Left ventricle myocardium superior (tissue), 1 donor: ENCODE results near the gene DNMBP. TPM values are rescaled to one million over a fixed set of nuclear protein-coding genes. Genes with fewer than 3 reads are reported as not detected.
"Not testable (repeated sequence)": the region's sequence is repeated elsewhere in the genome, so short reads cannot be mapped to it uniquely, and the experiment has no call there.

Experiments used
- ATAC-seq: fragments of 200-7000 bp; cut with Tn5 transposase; one replicate; pipeline ENCODE4 v1.9.1; 2020; ENCODE audit warnings: mild to moderate bottlenecking, moderate library complexity
- DNase-seq: peaks from one replicate; pipeline ENCODE4 v3.0.0-alpha.2; 2020
- intact Hi-C: fragments of 100-400 bp; cut with micrococcal nuclease; formaldehyde crosslinking; loops from one replicate; pipeline ENCODE4 v1.11.0; 2022
- total RNA-seq: library from RNA; stranded (reverse); fragmentation: NEBNext Ultra II Directional; extraction: Animal tissue kit (Norgen Biotek cat#: 25700); gene quantifications from one replicate; pipeline ENCODE4 v1.2.1, GENCODE V29; 2021
- donor health status: DM: no; HTN: yes; CAD: no; lungs with severe emphysema.

The DNMBP gene
- total RNA-seq, 1 donor from 2014 or later, result 5.5 TPM

DNA sequence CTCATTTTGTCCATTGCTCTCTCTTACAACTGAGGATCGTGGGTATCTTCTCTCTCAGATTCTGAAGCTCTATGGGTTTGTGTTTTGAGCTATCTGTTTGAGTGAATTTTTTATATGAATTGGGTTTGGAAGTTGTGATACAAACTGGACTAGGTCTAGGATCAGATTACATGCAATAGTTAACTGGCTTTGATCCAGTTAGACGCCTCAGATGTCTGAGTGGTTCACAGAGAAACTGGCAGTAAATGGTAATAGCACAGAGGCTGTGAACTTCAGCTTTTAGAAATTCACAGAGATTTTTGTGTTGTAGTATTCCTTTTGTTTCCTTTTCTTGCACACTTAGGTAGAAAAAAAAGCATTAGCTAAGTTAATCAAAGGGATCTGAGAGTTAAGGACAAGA lies 12.7 kb upstream of the DNMBP start:
- no peak for DNase-seq
- intact Hi-C loops, result no loop called here
- ATAC-seq, result no peak

- ATAC-seq (no peak), DNase-seq (no peak)
- intact Hi-C loops, result no loop called here
Measured at GRCh38 chr10:100021322-100021721, 11.6 kb upstream of the DNMBP start.

- ATAC-seq (no peak), DNase-seq (no peak)
- intact Hi-C loops, result no loop called here
Measured at GRCh38 chr10:100020886-100021253, 11.1 kb upstream of the DNMBP start.

DNA sequence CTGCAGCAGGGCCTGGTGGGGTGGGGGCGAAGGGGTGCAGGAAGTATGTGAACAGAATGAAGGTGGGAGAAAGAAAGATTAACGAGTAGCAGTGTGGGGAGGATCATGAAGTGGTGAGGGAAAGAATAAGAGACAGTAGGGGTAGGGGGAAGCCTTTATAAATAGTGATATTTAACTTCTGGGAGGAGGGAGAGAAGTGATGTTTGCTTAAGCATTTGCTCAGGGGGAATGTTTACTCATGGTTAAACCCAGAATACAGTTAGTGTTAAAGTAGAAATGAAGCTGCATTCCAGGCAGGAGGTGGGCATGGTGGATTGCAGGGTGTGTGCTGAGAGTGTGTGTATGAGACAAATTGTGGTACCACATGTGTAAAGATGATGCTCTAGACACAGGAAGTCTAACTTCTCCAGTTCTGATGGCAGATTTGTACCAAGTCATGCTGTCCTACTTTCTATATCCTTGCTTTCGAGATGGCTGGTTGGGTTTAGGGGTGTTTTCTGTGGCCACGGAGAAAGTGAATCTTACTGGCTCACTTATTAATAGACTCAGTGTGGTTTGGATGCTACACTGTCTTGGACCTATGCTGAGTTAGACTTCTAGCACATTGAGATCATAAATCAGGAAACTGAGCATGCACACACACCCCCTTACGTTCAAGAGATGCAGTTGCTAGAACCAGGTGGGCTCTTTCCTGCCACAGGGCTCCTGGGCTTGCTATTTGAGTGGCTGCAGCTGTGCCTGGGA lies 10.6 kb upstream of the DNMBP start:
- DNase-seq, result no peak
- intact Hi-C loops, result no loop called here
- ATAC-seq, result no peak

DNA sequence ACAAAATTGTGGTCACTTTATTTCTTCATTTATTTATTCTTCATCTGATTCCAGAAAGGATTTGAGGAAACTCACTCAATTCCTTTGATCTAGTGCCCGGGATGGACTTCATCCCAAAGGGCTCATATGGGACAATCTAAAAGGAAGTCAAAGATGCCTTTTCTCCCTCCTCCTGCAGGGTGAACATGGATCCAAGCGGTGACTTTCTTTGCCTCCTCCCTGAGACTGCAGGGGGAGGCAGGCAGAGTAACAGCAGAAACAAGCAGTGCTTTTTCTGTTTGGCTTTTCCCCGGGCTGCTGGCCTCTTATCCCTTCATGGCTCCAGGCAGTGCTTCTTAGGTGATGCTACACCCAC lies 10.0 kb upstream of the DNMBP start:
- DNase-seq (no peak), ATAC-seq (no peak)
- intact Hi-C loops, result no loop called here

GRCh38 chr10:100014071-100014762 lies 4.5 kb upstream of the DNMBP start:
- intact Hi-C loops, result no loop called here
- no peak for DNase-seq
- ATAC-seq, result no peak

- ATAC-seq (no peak), DNase-seq (no peak)
- intact Hi-C loops, result no loop called here
Measured at GRCh38 chr10:100013621-100014020, 3.9 kb upstream of the DNMBP start.

- DNase-seq, ATAC-seq, intact Hi-C loops: not testable (repeated sequence)
Measured at GRCh38 chr10:100011906-100012305, 2.2 kb upstream of the DNMBP start.

DNA sequence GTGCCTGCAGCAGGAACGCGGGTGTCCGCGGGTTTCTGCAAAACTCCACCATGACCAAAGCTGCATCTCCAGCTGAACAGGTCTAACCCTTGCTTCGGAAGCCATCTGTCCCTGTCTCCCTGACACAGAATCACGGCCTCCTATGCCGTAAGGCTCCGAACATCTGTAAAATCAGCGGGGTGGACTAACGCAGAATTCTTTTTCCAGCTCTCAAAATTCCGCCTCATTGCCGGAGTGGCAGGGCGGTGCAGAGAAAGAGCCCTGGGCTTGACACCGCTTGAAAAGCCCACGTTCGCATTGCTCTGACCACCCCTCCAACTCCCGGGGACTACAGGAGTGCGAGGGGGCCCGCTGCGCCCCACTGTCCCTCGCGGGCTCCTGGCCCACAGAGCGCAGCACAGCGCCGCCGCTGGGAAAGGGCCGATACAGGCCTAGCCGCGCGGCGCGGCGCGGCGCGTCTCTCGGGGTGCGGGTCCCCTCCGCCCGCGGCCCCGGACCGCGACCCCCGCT lies 409 bp downstream of the DNMBP start:
- ATAC-seq (peak; percentile 86), DNase-seq (peak; percentile 42)
- intact Hi-C loops, result no loop called here

- intact Hi-C loops, result no loop called here
Measured at GRCh38 chr10:100008708-100009282, 952 bp downstream of the DNMBP start.

GRCh38 chr10:100008142-100008522 lies 1.6 kb downstream of the DNMBP start:
- ATAC-seq (peak; percentile 29), DNase-seq (no peak)
- intact Hi-C loops, result no loop called here

More at GRCh38 chr10:100008708-100009282, 952 bp downstream of the DNMBP start:
- DNase-seq, result no peak
- ATAC-seq, result no peak

GRCh38 chr10:100007231-100008141 lies 2.3 kb downstream of the DNMBP start:
- intact Hi-C loops, result no loop called here
- ATAC-seq (no peak), DNase-seq (no peak)

- ATAC-seq, result no peak
- intact Hi-C loops, result no loop called here
- no peak for DNase-seq
Measured at GRCh38 chr10:100006243-100006886, 3.4 kb downstream of the DNMBP start.

GRCh38 chr10:100004805-100005510 lies 4.8 kb downstream of the DNMBP start:
- intact Hi-C loops, result no loop called here
- DNase-seq (no peak), ATAC-seq (no peak)

DNA sequence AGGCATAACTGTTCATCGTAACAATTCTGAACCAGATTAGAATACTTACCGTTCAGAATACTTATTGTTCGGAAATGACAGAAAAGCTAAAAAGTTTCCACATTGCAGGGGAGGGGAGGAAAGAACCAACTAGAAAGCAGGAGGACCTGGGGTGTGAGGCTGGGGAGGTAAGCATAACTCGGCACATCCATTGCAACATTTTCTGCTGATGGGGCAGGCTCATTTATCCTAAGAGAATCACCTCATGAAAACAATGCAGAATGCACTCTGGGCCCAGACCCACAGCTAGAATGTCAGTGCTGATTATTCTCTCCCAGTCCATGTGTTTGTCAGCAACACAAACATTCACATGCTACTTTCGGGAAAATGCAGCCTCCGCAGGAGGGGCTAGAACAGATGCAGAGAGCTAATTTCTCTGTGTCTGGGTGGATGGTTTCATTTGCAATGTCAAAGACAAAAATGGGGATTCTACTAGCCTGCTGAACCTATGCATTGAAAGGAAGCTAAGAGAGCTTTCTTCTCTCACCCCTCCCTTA lies 9.6 kb downstream of the DNMBP start:
- DNase-seq (no peak), ATAC-seq (no peak)
- intact Hi-C loops, result no loop called here

GRCh38 chr10:99999319-100000108 lies 10.2 kb downstream of the DNMBP start:
- peak; percentile 58 for ATAC-seq
- intact Hi-C loops, result no loop called here
- no peak for DNase-seq

GRCh38 chr10:99998889-99999288 lies 10.9 kb downstream of the DNMBP start:
- intact Hi-C loops, result no loop called here
- ATAC-seq, result peak; percentile 16
- DNase-seq, result no peak
